GM21447 (cell line): ENCODE results near the gene LRRC18.

ENCODE experiments used
- ATAC-seq: cut with Tn5 transposase; IDR thresholded peaks from one replicate; pipeline ENCODE4 v1.9.1; 2021; ENCODE audit not compliant: unreplicated experiment

The LRRC18 gene

GRCh38 chr10:48923748-48924147 lies 15.9 kb downstream of the LRRC18 start:
- no peak for ATAC-seq

GRCh38 chr10:48913674-48914073 lies 26.0 kb downstream of the LRRC18 start:
- no peak for ATAC-seq

- ATAC-seq = no peak
Measured at GRCh38 chr10:48910548-48910947, 29.1 kb downstream of the LRRC18 start.

GRCh38 chr10:48907730-48908129 lies 31.9 kb downstream of the LRRC18 start:
- no peak for ATAC-seq

- no peak for ATAC-seq
Measured at GRCh38 chr10:48906841-48907240, 32.8 kb downstream of the LRRC18 start.

- ATAC-seq = no peak
Measured at GRCh38 chr10:48905311-48905710, 34.3 kb downstream of the LRRC18 start.

- no peak for ATAC-seq
Measured at GRCh38 chr10:48904861-48905260, 34.8 kb downstream of the LRRC18 start.

GRCh38 chr10:48903151-48903550 lies 36.5 kb downstream of the LRRC18 start:
- no peak for ATAC-seq

- ATAC-seq = no peak
Measured at GRCh38 chr10:48902096-48902495, 37.5 kb downstream of the LRRC18 start.

GRCh38 chr10:48901319-48901718 lies 38.3 kb downstream of the LRRC18 start:
- no peak for ATAC-seq

- no peak for ATAC-seq
Measured at GRCh38 chr10:48900371-48900801, 39.3 kb downstream of the LRRC18 start.

- ATAC-seq = no peak
Measured at GRCh38 chr10:48899781-48900180, 39.9 kb downstream of the LRRC18 start.

- ATAC-seq = no peak
Measured at GRCh38 chr10:48898426-48898825, 41.2 kb downstream of the LRRC18 start.

- no peak for ATAC-seq
Measured at GRCh38 chr10:48897441-48897790, 42.2 kb downstream of the LRRC18 start.

GRCh38 chr10:48896756-48897440 lies 42.7 kb downstream of the LRRC18 start:
- no peak for ATAC-seq

GRCh38 chr10:48895803-48896195 lies 43.8 kb downstream of the LRRC18 start:
- no peak for ATAC-seq

GRCh38 chr10:48894911-48895802 lies 44.5 kb downstream of the LRRC18 start:
- ATAC-seq = no peak

GRCh38 chr10:48890888-48891850 lies 48.5 kb downstream of the LRRC18 start:
- ATAC-seq = no peak

GRCh38 chr10:48887982-48888381 lies 51.7 kb downstream of the LRRC18 start:
- no peak for ATAC-seq

- no peak for ATAC-seq
Measured at GRCh38 chr10:48885376-48885775, 54.3 kb downstream of the LRRC18 start.
